Neuronal stem cell (in vitro differentiated cells): ENCODE results near the gene TMEM175.

ENCODE experiments used
- DNase-seq: peaks from one replicate; pipeline ENCODE4 v3.0.0-alpha.2; 2013; ENCODE audit warnings: low spot score
- H2AFZ ChIP-seq: one replicate; pipeline ENCODE4 v1.6.1; 2013; ENCODE audit warnings: mild to moderate bottlenecking, low read length, inconsistent platforms
- H2AK5ac ChIP-seq: 2 replicates; pipeline ENCODE4 v1.6.1; 2013; ENCODE audit warnings: low read depth, mild to moderate bottlenecking, inconsistent platforms, low read length, moderate library complexity, mixed read lengths
- H2BK120ac ChIP-seq: 2 replicates; pipeline ENCODE4 v1.6.1; 2013; ENCODE audit warnings: low read depth, mild to moderate bottlenecking, inconsistent platforms, low read length, moderate library complexity, mixed read lengths
- H2BK12ac ChIP-seq: one replicate; pipeline ENCODE4 v1.6.1; 2013; ENCODE audit warnings: low read length, inconsistent platforms
- H2BK15ac ChIP-seq: 2 replicates; pipeline ENCODE4 v1.6.1; 2013; ENCODE audit warnings: mild to moderate bottlenecking, low read length, inconsistent platforms, mixed read lengths
- H2BK5ac ChIP-seq: one replicate; pipeline ENCODE4 v1.6.1; 2013; ENCODE audit warnings: inconsistent platforms, mild to moderate bottlenecking, low read length, moderate library complexity
- H3K14ac ChIP-seq: one replicate; pipeline ENCODE4 v1.6.1; 2013; ENCODE audit warnings: low read length, inconsistent platforms
- H3K18ac ChIP-seq: 2 replicates; pipeline ENCODE4 v1.6.1; 2013; ENCODE audit warnings: low read length, inconsistent platforms
- H3K23ac ChIP-seq: 2 replicates; pipeline ENCODE4 v1.6.1; 2013; ENCODE audit warnings: low read depth, mild to moderate bottlenecking, mixed read lengths, low read length, inconsistent platforms; ENCODE audit not compliant: poor library complexity
- H3K27ac ChIP-seq: replicated peaks from 3 replicates; pipeline ENCODE4 v1.5.1; 2013; ENCODE audit warnings: low read length, inconsistent platforms
- H3K27me3 ChIP-seq, 3 experiments: 2 replicates each; pipeline ENCODE4 v1.6.1; 2013; ENCODE audit warnings: low read length in 3 of 3, mild to moderate bottlenecking in 2 of 3, inconsistent platforms in 1 of 3, low read depth in 1 of 3, mixed read lengths in 1 of 3, moderate library complexity in 1 of 3; ENCODE audit not compliant: control insufficient read depth in 3 of 3, insufficient read depth in 3 of 3
- H3K36me3 ChIP-seq, 2 donors: replicated peaks in 1 of 2; 2 replicates each; pipeline ENCODE4 v1.6.1; 2013; ENCODE audit warnings: low read length in 2 of 2; ENCODE audit not compliant: control insufficient read depth in 2 of 2, insufficient read depth in 2 of 2
- H3K4ac ChIP-seq: 2 replicates; pipeline ENCODE4 v1.6.1; 2013; ENCODE audit warnings: inconsistent platforms, mild to moderate bottlenecking, low read length, moderate library complexity
- H3K4me1 ChIP-seq, 2 donors: 1 replicate in 1 of 2; 2 replicates in 1 of 2; pipeline ENCODE4 v1.6.1; 2013; ENCODE audit warnings: low read length in 2 of 2, low read depth in 1 of 2; ENCODE audit not compliant: control insufficient read depth in 2 of 2, insufficient read depth in 1 of 2
- H3K4me2 ChIP-seq: one replicate; pipeline ENCODE4 v1.6.1; 2013; ENCODE audit warnings: mild to moderate bottlenecking, low read length, inconsistent platforms; ENCODE audit not compliant: insufficient read depth, poor library complexity, severe bottlenecking
- H3K4me3 ChIP-seq, 2 donors: 2 replicates each; pipeline ENCODE4 v1.5.1; 2013; ENCODE audit warnings: low read length in 2 of 2, mild to moderate bottlenecking in 2 of 2, inconsistent platforms in 1 of 2, moderate library complexity in 1 of 2
- H3K79me1 ChIP-seq: one replicate; pipeline ENCODE4 v1.6.1; 2013; ENCODE audit warnings: low read depth, mild to moderate bottlenecking, inconsistent platforms, low read length, moderate library complexity
- H3K9ac ChIP-seq: one replicate; pipeline ENCODE4 v1.6.1; 2013; ENCODE audit warnings: mild to moderate bottlenecking, low read depth, low read length, inconsistent platforms; ENCODE audit not compliant: poor library complexity
- H3K9me3 ChIP-seq, 2 donors: replicated peaks in 1 of 2; 2 replicates each; pipeline versions ENCODE3 to v1.6.1; 2013; ENCODE audit warnings: low read length in 2 of 2, mild to moderate bottlenecking in 2 of 2, inconsistent platforms in 1 of 2, low read depth in 1 of 2, mixed read lengths in 1 of 2, moderate library complexity in 1 of 2; ENCODE audit not compliant: control insufficient read depth in 2 of 2, insufficient read depth in 1 of 2
- H4K8ac ChIP-seq: one replicate; pipeline ENCODE4 v1.6.1; 2013; ENCODE audit warnings: low read depth, mild to moderate bottlenecking, inconsistent platforms, low read length, moderate library complexity
- H4K91ac ChIP-seq: one replicate; pipeline ENCODE4 v1.6.1; 2013; ENCODE audit warnings: low read length, low read depth, mild to moderate bottlenecking, inconsistent platforms; ENCODE audit not compliant: poor library complexity
- WGBS, 2 donors: extraction: QIAGEN DNeasy Blood & Tissue Kit; methylation state at CpG; one replicate each; pipeline ENCODE4 v1.1.7; 2013; ENCODE audit warnings: missing lambda C conversion rate in 2 of 2, mixed read lengths in 1 of 2; ENCODE audit not compliant: insufficient read length in 2 of 2, insufficient replicate concordance in 1 of 2; ENCODE audit errors: extremely low coverage in 2 of 2; 5-methylcytosine and 5-hydroxymethylcytosine counted together

Gene TMEM175

DNA sequence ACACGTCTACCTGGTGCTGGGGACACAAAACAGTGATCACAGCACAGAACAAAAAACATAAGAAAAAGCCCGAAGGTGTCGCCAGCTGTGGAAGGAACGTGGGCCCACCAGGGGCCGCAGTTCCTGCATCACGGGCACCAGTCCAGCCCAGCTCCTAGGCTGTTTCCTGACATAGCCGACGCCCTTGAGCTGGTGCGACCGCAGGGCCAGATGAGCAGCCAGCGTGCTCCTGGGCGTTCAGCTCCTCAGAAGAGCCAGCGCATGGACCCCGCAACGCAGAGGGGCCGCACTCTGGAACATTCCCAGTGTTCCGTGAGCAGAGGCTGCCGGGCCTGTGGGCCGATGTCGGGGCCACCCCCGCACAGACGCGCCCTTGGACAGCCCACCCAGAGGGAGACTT, 44.2 kb upstream of the TMEM175 start:
- Histone ChIP-seq H3K79me1 (peaks cover 6% of the 10 kb centered on the region), H3K4me1 (peaks cover 0 to 3% of the 10 kb centered on the region in 2 donors), H3K23ac (peak overlapping the region; percentile 35), H3K9ac (no peak overlapping the region), H3K4me2 (no peak overlapping the region), H2BK15ac (no peak overlapping the region), H3K9me3 (peaks cover 0 to 10% of the 10 kb centered on the region in 2 donors), H2BK120ac (no peak overlapping the region), H4K8ac (no peak overlapping the region), H3K4ac (no peak overlapping the region), H3K4me3 (peak overlapping the region in 1 of 2 donors; percentile 62), H3K36me3 (peaks cover 26 to 85% of the 10 kb centered on the region in 2 donors), H2BK12ac (no peak overlapping the region), H3K27ac (no peak overlapping the region), H2AFZ (no peak overlapping the region), H3K14ac (no peak overlapping the region), H2BK5ac (no peak overlapping the region), H3K27me3 (peaks cover 0 to 2% (median 0%) of the 10 kb centered on the region in 3 experiments), H4K91ac (no peak overlapping the region), H2AK5ac (no peak overlapping the region), H3K18ac (no peak overlapping the region)
- WGBS, 2 donors = no CpG with 5 or more reads among the region's 23 CpGs
- DNase-seq = no peak

DNA sequence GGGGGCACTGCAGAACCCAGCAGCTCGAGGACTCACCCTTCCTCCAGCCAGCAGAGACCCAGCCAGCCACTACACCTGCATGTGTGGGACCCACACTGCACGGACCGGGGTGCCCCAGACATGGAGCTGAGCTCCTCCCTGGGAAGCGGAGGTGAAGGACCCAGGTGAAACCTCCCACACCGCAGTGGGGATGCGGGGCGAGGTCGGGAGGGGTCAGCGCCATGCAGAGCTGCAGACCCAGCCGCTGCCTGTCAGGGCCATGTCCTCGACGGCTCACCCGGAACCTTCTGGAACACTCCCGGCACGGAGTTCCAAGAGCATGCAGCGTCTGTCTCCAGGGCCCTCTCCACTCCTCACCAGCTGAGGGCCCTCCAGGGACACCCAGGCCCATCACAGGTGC, 42.7 kb upstream of the TMEM175 start:
- no peak for DNase-seq
- no peak overlapping the region for H2BK15ac ChIP-seq
- no peak overlapping the region for H3K9ac ChIP-seq
- H3K27ac ChIP-seq = no peak overlapping the region
- H3K4me1 ChIP-seq = peaks cover 0 to 3% of the 10 kb centered on the region in 2 donors
- H3K9me3 ChIP-seq = peaks cover 0 to 10% of the 10 kb centered on the region in 2 donors
- no peak overlapping the region for H3K4me2 ChIP-seq
- no peak overlapping the region for H3K18ac ChIP-seq
- no peak overlapping the region for H2BK120ac ChIP-seq
- peaks cover 0 to 2% (median 0%) of the 10 kb centered on the region in 3 experiments for H3K27me3 ChIP-seq
- H3K4me3 ChIP-seq = no peak overlapping the region
- H3K79me1 ChIP-seq = peaks cover 6% of the 10 kb centered on the region
- WGBS, 2 donors = no CpG with 5 or more reads among the region's 16 CpGs
- no peak overlapping the region for H2BK12ac ChIP-seq
- no peak overlapping the region for H2AK5ac ChIP-seq
- H2BK5ac ChIP-seq = peak overlapping the region; percentile 24
- peak overlapping the region; percentile 71 for H3K14ac ChIP-seq
- no peak overlapping the region for H3K4ac ChIP-seq
- no peak overlapping the region for H4K91ac ChIP-seq
- no peak overlapping the region for H3K23ac ChIP-seq
- H3K36me3 ChIP-seq = peaks cover 25 to 84% of the 10 kb centered on the region in 2 donors
- no peak overlapping the region for H4K8ac ChIP-seq
- no peak overlapping the region for H2AFZ ChIP-seq

DNA sequence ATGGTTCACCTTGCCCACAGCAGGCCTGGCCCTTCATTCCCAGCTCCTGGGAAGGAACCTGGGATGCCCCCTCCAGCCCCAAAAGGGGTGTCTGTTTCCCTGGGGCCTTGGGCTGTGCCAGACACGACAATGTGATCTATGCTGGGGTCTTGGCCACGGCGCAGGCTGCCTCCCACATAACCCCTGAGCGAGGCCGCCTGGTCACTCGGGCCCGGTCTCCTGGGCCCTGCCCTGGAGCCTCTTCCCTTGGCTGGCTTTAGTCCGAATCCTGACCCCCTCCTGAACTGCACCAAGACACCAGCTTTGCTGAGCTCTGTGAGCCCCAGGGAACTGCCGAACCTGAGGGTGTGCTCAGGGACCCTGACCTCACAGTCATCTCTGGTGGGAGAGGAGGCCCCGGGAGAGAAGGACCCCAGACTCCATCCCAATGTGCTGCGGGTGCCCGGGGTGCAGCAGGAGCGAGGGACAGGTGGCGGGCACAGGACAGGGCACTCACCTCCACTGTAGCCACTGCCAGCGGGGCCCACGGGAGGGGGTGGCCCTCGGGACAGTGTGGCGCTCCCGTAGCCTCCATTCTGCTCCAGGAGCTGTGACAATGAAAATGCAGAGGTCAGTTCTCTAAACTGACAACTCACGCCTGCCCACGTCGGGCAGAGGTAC, 42.1 kb upstream of the TMEM175 start:
- no peak overlapping the region for H3K27ac ChIP-seq
- peaks cover 3% of the 10 kb centered on the region for H3K79me1 ChIP-seq
- no peak overlapping the region for H3K18ac ChIP-seq
- no peak overlapping the region for H3K4me2 ChIP-seq
- no peak overlapping the region for H4K8ac ChIP-seq
- H3K4me1 ChIP-seq = peaks cover 0 to 3% of the 10 kb centered on the region in 2 donors
- no peak overlapping the region for H3K23ac ChIP-seq
- H3K4me3 ChIP-seq = no peak overlapping the region
- peaks cover 22 to 81% of the 10 kb centered on the region in 2 donors for H3K36me3 ChIP-seq
- WGBS, 2 donors = no CpG with 5 or more reads among the region's 22 CpGs
- no peak overlapping the region for H2BK12ac ChIP-seq
- H3K9me3 ChIP-seq = peaks cover 0 to 10% of the 10 kb centered on the region in 2 donors
- H2AFZ ChIP-seq = no peak overlapping the region
- peaks cover 0 to 2% (median 0%) of the 10 kb centered on the region in 3 experiments for H3K27me3 ChIP-seq
- no peak overlapping the region for H4K91ac ChIP-seq
- no peak overlapping the region for H2BK5ac ChIP-seq
- no peak overlapping the region for H3K4ac ChIP-seq
- no peak overlapping the region for H2BK120ac ChIP-seq
- H3K14ac ChIP-seq = no peak overlapping the region
- DNase-seq = no peak
- no peak overlapping the region for H3K9ac ChIP-seq
- no peak overlapping the region for H2BK15ac ChIP-seq
- no peak overlapping the region for H2AK5ac ChIP-seq

DNA sequence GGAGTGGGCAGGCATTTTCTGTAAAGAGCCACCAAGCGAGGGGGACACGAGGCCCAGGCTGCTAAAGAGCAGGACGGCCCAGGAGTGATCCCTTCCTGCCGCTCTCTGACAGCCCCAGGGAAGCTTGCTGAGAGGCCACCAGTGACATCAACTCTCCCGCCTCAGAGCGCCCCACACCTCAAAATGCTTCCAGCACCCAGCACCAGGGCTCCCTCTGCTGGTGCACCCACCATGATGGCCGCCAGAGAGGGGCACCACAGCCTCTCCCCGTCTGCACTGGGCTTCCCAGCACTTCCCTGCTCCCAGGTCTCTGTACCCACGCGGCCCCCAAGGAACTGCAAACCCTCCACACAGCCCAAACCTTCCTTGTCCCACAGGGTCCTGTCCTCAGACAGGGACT, 40.5 kb upstream of the TMEM175 start:
- peaks cover 0 to 12% of the 10 kb centered on the region in 2 donors for H3K9me3 ChIP-seq
- H3K18ac ChIP-seq = peak overlapping the region; percentile 17
- peaks cover 0 to 3% of the 10 kb centered on the region in 2 donors for H3K4me1 ChIP-seq
- peaks cover 28 to 79% of the 10 kb centered on the region in 2 donors for H3K36me3 ChIP-seq
- peak overlapping the region; percentile 43 for H3K23ac ChIP-seq
- H2BK12ac ChIP-seq = no peak overlapping the region
- H3K27me3 ChIP-seq = peaks cover 0 to 2% (median 0%) of the 10 kb centered on the region in 3 experiments
- no peak overlapping the region for H3K27ac ChIP-seq
- no peak overlapping the region for H2AFZ ChIP-seq
- H4K8ac ChIP-seq = peak overlapping the region; percentile 92
- H3K14ac ChIP-seq = peak overlapping the region; percentile 8
- H3K4me2 ChIP-seq = no peak overlapping the region
- H3K79me1 ChIP-seq = peaks cover 3% of the 10 kb centered on the region
- peak overlapping the region; percentile 37 for H2AK5ac ChIP-seq
- no peak overlapping the region for H2BK15ac ChIP-seq
- no peak overlapping the region for H2BK5ac ChIP-seq
- no peak overlapping the region for H4K91ac ChIP-seq
- no peak overlapping the region for H3K9ac ChIP-seq
- no peak overlapping the region for H2BK120ac ChIP-seq
- H3K4ac ChIP-seq = no peak overlapping the region
- no CpG with 5 or more reads among the region's 10 CpGs for WGBS, 2 donors
- no peak for DNase-seq
- H3K4me3 ChIP-seq = no peak overlapping the region
